Measurements from ENCODE around the gene PBLD. TPM values are rescaled to one million over a fixed set of nuclear protein-coding genes. Genes with fewer than 3 reads are reported as not detected.

Gene PBLD
- polyA plus RNA-seq, 1 donor from 2014 or later = 6.7 TPM

- H3K4me2 ChIP-seq (ENCODE audit: low read length) = peak overlapping the region; percentile 80
- no peak for TF ChIP-seq REST (IDR thresholded peaks at IDR 0.05; ENCODE audit: borderline replicate concordance)
- peak; percentile 21 for TF ChIP-seq CTCF (IDR thresholded peaks at IDR 0.05; ENCODE audit: poor library complexity, severe bottlenecking)
- TF ChIP-seq MXI1 (conservative IDR thresholded peaks at IDR 0.05; ENCODE audit: poor library complexity, severe bottlenecking) = no peak
- H3K27me3 ChIP-seq (ENCODE audit: insufficient read depth, low read depth, low read length) = no peaks in the 10 kb centered on the region
- peaks cover 61% of the 10 kb centered on the region for H3K79me2 ChIP-seq (replicated peaks; ENCODE audit: insufficient read depth, low read length)
- peaks cover 42% of the 10 kb centered on the region for H4K20me1 ChIP-seq (ENCODE audit: insufficient read depth)
- H3K4me3 ChIP-seq (ENCODE audit: low read length) = peak overlapping the region; percentile 87
- H3K27ac ChIP-seq (ENCODE audit: low read length) = peak overlapping the region; percentile 99
- H3K9ac ChIP-seq (ENCODE audit: low read length) = peak overlapping the region; percentile 99
- no peaks in the 10 kb centered on the region for H3K36me3 ChIP-seq (ENCODE audit: insufficient read depth, low read length)
- peak overlapping the region; percentile 63 for H2AFZ ChIP-seq (ENCODE audit: low read depth, low read length)
- no peaks in the 10 kb centered on the region for H3K9me2 ChIP-seq (ENCODE audit: insufficient read depth, low read length)
- H3K9me3 ChIP-seq (ENCODE audit: low read length) = no peaks in the 10 kb centered on the region
- peaks cover 3% of the 10 kb centered on the region for H3F3A ChIP-seq (ENCODE audit: insufficient read depth, low read length, poor library complexity, severe bottlenecking)
Measured at GRCh38 chr10:68333058-68333395, 299 bp upstream of the PBLD start.

GRCh38 chr10:68331455-68332258 lies 1.1 kb downstream of the PBLD start, which contains the start of gene HNRNPH3:
Gene HNRNPH3 (plus strand): TSS chr10:68332064. CDS start chr10:68337222, 5,158 bp downstream.
- Histone ChIP-seq H3K9me2 (ENCODE audit: insufficient read depth, low read length) (no peaks in the 10 kb centered on the region), H3K79me2 (replicated peaks; ENCODE audit: insufficient read depth, low read length) (peaks cover 47% of the 10 kb centered on the region), H4K20me1 (ENCODE audit: insufficient read depth) (peaks cover 28% of the 10 kb centered on the region), H3K9me3 (ENCODE audit: low read length) (no peaks in the 10 kb centered on the region), H3K27me3 (ENCODE audit: insufficient read depth, low read depth, low read length) (no peaks in the 10 kb centered on the region), H3K4me2 (ENCODE audit: low read length) (peak within 1 kb of the TSS; percentile 80), H3K4me3 (ENCODE audit: low read length) (peak within 1 kb of the TSS; percentile 87), H3K9ac (ENCODE audit: low read length) (peak within 1 kb of the TSS; percentile 99), H3F3A (ENCODE audit: insufficient read depth, low read length, poor library complexity, severe bottlenecking) (peaks cover 3% of the 10 kb centered on the region), H3K36me3 (ENCODE audit: insufficient read depth, low read length) (no peaks in the 10 kb centered on the region), H2AFZ (ENCODE audit: low read depth, low read length) (peak within 1 kb of the TSS; percentile 75), H3K27ac (ENCODE audit: low read length) (peak within 1 kb of the TSS; percentile 99)
- TF ChIP-seq EZH2 (IDR thresholded peaks at IDR 0.05; ENCODE audit: borderline replicate concordance, insufficient read depth, low read length, poor library complexity, severe bottlenecking) = no peak
- peak; percentile 46 for TF ChIP-seq SMC3 (conservative IDR thresholded peaks at IDR 0.05; ENCODE audit: poor library complexity)
- TF ChIP-seq TAF1 (IDR thresholded peaks at IDR 0.05; ENCODE audit: low read depth) = peak; percentile 100
- TF ChIP-seq EP300 (conservative IDR thresholded peaks at IDR 0.05; ENCODE audit: poor library complexity, severe bottlenecking) = peak; percentile 78
- peak; percentile 46 for TF ChIP-seq RAD21 (conservative IDR thresholded peaks at IDR 0.05)
- peak; percentile 100 for TF ChIP-seq REST (IDR thresholded peaks at IDR 0.05; ENCODE audit: borderline replicate concordance)
- peak; percentile 99 for TF ChIP-seq POLR2AphosphoS5 (IDR thresholded peaks at IDR 0.05)
- TF ChIP-seq MXI1 (conservative IDR thresholded peaks at IDR 0.05; ENCODE audit: poor library complexity, severe bottlenecking) = peak; percentile 82
- peak; percentile 32 for TF ChIP-seq CTCF (IDR thresholded peaks at IDR 0.05; ENCODE audit: poor library complexity, severe bottlenecking)
